Peyer's patch (tissue), 4 donors: Measurements from ENCODE around the gene KAZN.

ENCODE experiments used
- POLR2A ChIP-seq, 2 donors: fragments of 450-650 bp; IDR thresholded peaks; one replicate each; pipeline ENCODE4 v1.5.1; 2017; ENCODE audit warnings: antibody characterized with exemption in 2 of 2, mild to moderate bottlenecking in 2 of 2, moderate library complexity in 2 of 2
- TF ChIP-seq, protein P1 (sequence below), 6 experiments: fragments of 450-650 bp in 4 of 6; fragments of 200-600 bp in 2 of 6; sonication (generic) in 1 of 6; IDR thresholded peaks; one replicate each; pipeline ENCODE4 v1.5.1; 2017 to 2019; ENCODE audit warnings: antibody characterized with exemption in 6 of 6, mild to moderate bottlenecking in 3 of 6, moderate library complexity in 1 of 6

DNA sequence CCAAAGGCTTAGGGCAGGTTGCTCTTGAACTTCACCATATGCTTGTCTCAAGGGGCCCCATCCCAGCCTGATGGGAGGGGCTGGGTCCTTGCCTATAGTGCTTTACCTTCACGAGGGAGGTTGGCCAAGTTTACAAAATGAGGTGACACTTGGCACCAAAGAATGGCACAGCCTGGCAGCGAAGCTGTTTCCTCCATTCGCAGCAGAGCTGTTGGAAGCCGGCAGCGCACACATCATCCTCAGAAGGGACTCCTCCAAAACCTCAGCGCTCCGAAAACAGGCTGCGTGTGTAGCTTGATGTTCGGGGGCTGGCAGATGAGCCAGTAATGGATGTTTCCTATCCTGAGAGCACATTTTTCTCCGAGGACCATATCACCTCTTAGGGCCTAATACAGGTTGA, 116.8 kb downstream of the KAZN start:
- TF ChIP-seq POLR2A (IDR thresholded peaks at IDR 0.05): no peak
- TF ChIP-seq, protein P1, sequence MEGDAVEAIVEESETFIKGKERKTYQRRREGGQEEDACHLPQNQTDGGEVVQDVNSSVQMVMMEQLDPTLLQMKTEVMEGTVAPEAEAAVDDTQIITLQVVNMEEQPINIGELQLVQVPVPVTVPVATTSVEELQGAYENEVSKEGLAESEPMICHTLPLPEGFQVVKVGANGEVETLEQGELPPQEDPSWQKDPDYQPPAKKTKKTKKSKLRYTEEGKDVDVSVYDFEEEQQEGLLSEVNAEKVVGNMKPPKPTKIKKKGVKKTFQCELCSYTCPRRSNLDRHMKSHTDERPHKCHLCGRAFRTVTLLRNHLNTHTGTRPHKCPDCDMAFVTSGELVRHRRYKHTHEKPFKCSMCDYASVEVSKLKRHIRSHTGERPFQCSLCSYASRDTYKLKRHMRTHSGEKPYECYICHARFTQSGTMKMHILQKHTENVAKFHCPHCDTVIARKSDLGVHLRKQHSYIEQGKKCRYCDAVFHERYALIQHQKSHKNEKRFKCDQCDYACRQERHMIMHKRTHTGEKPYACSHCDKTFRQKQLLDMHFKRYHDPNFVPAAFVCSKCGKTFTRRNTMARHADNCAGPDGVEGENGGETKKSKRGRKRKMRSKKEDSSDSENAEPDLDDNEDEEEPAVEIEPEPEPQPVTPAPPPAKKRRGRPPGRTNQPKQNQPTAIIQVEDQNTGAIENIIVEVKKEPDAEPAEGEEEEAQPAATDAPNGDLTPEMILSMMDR (IDR thresholded peaks at IDR 0.05): no peak
